Activated CD4-positive, alpha-beta T cell treated with anti-CD3 and anti-CD28 coated beads, Interleukin-2, amount 50 U/mL, for 16 hours (primary cell): ENCODE measurements around the gene ARFIP1.
"Not testable (repeated sequence)": the region's sequence is repeated elsewhere in the genome, so short reads cannot be mapped to it uniquely, and the experiment has no call there.

Experiments used
- DNase-seq: peaks from one replicate; pipeline ENCODE4 v3.0.0-alpha.2; 2020

Gene ARFIP1, protein sequence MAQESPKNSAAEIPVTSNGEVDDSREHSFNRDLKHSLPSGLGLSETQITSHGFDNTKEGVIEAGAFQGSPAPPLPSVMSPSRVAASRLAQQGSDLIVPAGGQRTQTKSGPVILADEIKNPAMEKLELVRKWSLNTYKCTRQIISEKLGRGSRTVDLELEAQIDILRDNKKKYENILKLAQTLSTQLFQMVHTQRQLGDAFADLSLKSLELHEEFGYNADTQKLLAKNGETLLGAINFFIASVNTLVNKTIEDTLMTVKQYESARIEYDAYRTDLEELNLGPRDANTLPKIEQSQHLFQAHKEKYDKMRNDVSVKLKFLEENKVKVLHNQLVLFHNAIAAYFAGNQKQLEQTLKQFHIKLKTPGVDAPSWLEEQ

DNA sequence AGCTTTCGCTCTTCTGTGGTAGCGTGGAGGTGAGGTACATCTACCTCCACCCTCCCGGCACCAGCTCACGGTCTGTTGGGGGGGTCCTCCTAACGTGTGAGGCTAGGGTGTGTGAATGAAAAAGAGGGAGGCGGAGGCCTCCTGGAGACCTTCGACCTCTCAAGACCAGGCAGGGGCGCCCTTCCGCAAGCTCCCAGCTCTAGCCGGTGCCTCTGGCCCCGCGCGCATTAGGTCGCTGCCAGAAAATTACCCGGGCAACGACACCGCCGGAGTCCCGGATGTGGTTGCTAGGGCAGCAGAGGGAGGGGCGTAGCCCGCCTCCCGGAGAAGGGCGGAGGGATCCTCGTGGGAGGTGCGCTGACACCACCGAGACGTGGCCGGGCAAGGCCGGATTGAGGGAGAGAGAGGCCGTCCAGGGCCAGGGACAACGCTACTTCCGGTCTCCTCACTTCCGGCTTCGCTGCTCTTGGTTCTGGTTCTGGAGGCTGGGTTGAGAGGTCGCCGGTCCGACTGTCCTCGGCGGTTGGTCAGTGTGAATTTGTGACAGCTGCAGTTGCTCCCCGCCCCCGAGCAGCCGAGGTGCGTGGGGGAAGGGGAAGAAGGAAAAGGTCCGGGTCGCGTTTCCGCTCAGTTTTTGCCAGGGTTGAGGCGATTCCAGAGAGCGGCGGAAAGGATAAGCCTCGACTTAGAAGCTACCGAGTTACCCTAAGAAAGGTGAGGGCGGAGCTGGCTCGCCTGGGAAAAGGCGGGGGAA, at the start of gene ARFIP1, which contains the start of gene TIGD4:
ARFIP1 (plus strand) TSS at position 442 of the 754 bp plus-strand sequence. CDS start 49,680 bp downstream, outside the sequence.
TIGD4 (minus strand) TSS at position 218 of the 754 bp plus-strand sequence. CDS start 8,726 bp downstream, outside the sequence.
- peak; percentile 98 for DNase-seq

- DNase-seq: no peak
These were observed 47.8 kb upstream of the ARFIP1 start for GRCh38 chr4:152731997-152732396.

- no peak for DNase-seq
These were observed 45.6 kb upstream of the ARFIP1 start for GRCh38 chr4:152734015-152734698.

- DNase-seq: no peak
These were observed 45.1 kb upstream of the ARFIP1 start for GRCh38 chr4:152734699-152735050.

GRCh38 chr4:152735396-152735859, 44.3 kb upstream of the ARFIP1 start:
- peak; percentile 40 for DNase-seq

DNA sequence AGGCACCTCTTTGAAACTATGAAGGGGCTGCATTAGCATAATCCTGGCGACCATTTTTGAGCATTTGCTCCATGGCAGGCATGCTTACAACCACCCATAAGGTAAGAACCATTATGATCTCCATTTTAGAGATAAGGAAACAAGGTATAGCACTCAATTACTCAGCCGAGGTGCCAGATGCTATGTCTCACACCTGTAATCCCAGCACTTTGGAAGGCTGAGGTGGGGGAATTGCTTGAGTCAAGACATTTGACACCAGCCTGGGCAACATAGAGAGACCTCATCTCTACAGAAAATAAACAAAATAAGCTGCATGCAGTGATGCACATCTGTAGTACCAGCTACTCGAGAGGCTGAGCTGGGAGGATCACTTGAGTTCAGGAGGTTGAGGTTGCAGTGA, 43.8 kb upstream of the ARFIP1 start:
- no peak for DNase-seq

GRCh38 chr4:152738827-152739226, 40.9 kb upstream of the ARFIP1 start:
- DNase-seq: no peak

DNA sequence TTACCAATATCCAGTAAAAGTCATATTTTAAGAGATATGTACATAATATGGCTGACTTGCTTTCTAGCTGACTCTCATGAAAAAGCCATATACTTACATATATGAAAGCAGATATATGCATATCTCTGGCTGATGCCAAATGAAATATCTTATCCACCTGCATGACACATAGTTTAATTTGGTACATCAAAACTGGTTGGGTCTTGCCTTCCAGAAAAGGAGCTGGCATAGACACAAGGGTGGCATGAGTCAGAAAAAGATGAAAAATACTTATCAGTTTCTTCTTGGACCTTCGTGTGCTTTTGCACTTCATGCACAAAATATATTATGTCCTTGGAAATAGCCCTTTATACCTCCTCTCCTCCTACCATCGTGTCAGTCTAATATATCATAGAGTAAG, 32.3 kb upstream of the ARFIP1 start:
- no peak for DNase-seq

- no peak for DNase-seq
These were observed 31.1 kb upstream of the ARFIP1 start for GRCh38 chr4:152748619-152749018.

DNA sequence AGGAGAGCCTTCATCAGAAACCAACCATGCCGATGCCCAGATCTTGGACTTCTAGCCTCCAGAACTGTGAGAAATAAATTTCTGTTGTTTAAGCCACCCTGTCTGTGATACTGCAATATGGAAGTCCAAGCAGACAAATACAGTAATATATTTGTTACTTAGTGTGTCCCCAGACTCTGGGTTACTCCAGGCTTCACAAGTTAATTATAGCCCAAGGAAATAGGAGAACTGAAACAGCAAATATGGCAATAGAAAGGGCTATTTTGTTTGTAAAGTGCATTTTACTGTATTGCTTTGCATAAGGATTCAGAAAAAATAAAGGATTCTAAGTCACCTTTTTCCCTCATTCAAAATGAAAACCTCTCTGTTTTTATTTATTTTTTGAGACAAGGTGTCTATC, 16.0 kb upstream of the ARFIP1 start:
- no peak for DNase-seq

GRCh38 chr4:152765069-152765737, 14.6 kb upstream of the ARFIP1 start:
- not testable (repeated sequence) for DNase-seq

DNA sequence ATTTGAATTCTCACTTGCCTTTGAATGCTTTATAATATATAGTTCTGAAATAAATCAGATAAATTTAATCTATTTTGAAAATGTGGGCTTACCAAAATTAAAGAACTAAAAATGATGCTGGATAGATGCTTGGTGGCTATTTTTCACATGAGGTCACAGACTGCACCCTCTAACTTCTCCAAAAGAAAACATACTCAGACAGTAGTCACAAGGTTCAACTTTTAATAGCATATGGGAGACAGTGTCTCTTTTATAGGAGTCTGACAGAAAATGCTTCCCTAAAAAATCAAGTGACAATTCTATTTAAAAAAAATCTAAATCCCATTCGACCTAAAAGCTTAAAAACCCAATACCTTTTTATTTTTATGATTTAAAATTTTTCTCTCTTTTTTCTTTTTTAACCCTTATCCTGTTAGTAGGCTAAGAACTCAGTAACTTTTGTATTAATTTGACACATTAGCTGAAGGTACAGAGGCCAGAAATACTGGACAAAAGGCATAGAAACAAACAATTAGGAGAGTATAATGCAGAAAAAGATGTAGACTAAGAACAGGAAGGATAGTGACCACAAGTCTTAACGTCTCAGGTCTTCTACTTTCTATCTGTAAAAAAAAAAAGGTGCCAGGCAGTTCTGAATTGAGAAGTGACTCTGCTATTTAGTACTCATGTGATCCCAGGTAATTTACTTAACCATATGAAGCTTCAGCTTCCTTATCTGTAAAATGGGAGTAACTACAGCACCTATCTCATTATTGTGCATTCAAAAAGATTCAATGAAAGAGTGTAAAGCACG, 7.8 kb upstream of the ARFIP1 start:
- DNase-seq: peak; percentile 23

DNA sequence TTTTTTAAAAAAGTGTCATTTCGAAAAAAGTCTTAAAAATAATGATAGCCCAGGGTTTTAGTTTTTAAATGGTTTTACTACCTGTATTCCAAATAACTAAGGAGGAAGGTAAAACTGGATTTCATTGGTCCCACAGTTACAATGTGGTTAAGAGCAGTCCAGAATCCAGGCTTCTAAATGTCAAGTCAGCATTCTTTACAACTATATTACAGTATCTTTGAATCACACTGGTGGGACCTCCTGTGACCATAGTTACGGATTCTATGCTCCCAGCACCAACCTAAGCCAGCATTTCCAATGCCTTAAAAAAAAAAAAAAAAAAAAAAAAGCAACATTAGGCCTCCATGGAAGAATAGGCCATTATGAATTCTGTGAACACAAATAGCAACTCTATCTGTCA, 6.4 kb upstream of the ARFIP1 start:
- DNase-seq: no peak

DNA sequence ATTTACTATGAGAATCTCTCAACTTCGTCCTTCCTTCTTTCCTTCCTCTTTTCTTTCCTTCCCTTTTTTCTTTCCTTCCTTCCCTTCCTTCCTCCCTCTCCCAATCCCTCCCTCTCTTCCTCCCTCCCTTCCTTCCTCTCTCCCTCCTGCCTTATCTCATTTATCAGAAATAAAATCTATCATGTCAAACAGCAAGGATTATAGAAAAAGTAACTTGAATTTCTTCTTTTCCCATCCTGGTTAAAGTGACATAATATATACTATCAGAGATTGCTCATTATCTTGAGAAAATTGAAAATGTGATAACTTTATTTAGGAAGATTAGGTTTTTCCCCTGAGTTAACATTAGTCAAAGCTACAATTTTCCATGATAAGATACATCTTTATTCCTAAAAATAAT, 5.8 kb upstream of the ARFIP1 start:
- no peak for DNase-seq

DNA sequence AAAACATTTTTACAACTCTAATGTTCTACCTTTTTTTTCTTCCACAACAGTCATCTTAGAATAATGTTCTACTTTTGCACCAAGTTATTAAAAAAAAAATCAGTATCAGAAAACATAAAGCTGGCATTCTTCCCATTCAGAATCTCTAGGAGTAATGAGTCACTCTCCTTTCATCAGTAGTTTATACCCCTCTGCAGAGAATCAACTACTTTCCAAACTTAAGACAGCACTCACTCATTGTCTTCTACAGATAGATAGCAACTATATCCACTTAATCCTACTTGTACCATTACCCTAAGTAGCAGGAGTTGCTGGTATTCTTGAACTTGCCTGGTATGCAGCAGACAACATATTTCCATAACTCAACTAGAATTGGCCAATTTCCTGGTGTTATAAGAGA, 3.4 kb upstream of the ARFIP1 start:
- no peak for DNase-seq

DNA sequence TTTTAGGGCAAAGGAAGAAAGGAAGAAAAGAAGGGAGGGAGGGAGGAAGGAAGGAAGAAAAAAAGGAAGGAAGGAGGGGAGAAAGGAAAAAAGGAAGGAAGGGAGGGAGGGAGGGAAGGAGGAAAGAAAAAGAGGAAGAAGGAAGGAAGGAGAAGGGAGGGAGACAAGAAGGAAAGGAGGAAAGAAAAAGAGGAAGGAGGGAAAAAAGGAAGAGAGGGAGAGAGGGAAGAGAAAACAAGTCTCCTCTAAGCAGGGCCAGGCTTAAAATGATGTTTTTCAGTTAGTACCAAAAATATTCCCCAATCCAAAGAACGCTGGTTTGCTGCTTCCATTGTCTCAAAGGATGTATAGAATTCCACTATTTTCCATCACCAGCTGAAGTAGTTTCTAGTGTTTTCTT, 2.3 kb upstream of the ARFIP1 start:
- no peak for DNase-seq

DNA sequence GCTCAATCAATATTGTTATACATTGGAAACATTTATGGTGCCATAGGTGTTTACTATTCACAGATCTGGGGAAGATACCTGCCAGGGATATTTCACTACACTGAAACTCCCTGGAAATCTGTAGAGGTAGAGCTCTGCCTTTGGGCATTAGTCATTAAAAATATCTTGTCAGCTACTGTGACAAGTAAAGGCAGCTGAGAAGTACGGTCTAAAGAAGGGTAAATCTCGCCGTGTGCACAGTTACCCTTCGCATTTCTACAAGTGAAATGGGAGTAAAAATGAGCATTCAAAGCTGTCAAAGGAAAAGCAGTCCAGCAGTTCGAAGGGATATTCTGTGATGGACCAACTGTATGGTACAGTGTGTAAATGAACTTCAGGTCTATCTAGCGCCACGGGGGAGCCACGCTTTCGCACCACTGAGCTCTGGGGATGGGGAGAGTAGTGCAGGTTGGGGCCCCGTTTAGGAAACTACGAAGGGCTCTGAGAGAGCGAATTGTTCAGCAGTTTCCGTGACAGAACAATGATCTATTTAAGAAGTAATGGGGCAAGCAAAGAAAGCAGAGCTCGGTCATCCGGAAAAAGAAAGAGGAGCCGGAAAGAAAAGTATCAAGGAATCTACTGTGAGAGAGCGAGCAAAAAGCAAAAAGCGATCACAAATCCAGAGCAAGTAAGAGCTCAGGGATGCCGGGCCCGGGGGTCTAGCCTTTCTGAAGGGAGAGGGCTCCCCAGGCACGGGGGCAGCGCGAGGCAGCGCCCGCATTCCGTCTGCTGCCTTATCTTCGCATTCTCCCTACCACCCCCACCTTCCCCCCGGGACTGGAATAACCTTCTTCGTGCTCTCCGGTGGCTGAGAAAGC, 870 bp upstream of the ARFIP1 start:
- DNase-seq: peak; percentile 34

- DNase-seq: no peak
These were observed 569 bp downstream of the ARFIP1 start for GRCh38 chr4:152780267-152780778.

- DNase-seq: no peak
These were observed 5.0 kb downstream of the ARFIP1 start for GRCh38 chr4:152784490-152785350.
